Memory B cell (primary cell): ENCODE data around the gene GYG1.

Experiments used
- ATAC-seq: fragments of 150-1000 bp; cut with Tn5 transposase; 2 replicates; pipeline ENCODE4 v1.10.0; 2021; ENCODE audit warnings: low read depth, mild to moderate bottlenecking, moderate library complexity
- DNase-seq, 2 donors: peaks; one replicate each; pipeline ENCODE4 v3.0.0; 2022; ENCODE audit warnings: low spot score in 2 of 2
- H3K27ac Mint-ChIP-seq: one replicate; pipeline ENCODE4 v1.8.0; 2022; ENCODE audit warnings: mild to moderate bottlenecking, moderate library complexity, mixed read lengths
- H3K27me3 Mint-ChIP-seq: one replicate; pipeline ENCODE4 v1.8.0; 2022; ENCODE audit warnings: mixed read lengths
- H3K36me3 Mint-ChIP-seq: one replicate; pipeline ENCODE4 v1.8.0; 2022; ENCODE audit warnings: mild to moderate bottlenecking, mixed read lengths
- H3K4me1 Mint-ChIP-seq: one replicate; pipeline ENCODE4 v1.8.0; 2022; ENCODE audit warnings: mixed read lengths
- H3K4me3 Mint-ChIP-seq: one replicate; pipeline ENCODE4 v1.8.0; 2022; ENCODE audit warnings: mild to moderate bottlenecking, moderate library complexity, mixed read lengths
- H3K9me3 Mint-ChIP-seq: one replicate; pipeline ENCODE4 v1.8.0; 2022; ENCODE audit warnings: mixed read lengths

Gene GYG1

GRCh38 chr3:148991219-148992026, at the start of gene GYG1:
Gene GYG1, plus strand, starts transcription at chr3:148991540. Its CDS starts 101 bp downstream, at chr3:148991641.
- Mint-ChIP-seq H3K4me1 (peaks cover 15% of the 10 kb centered on the region), H3K4me3 (peak within 1 kb of the TSS; percentile 72)

GRCh38 chr3:148943506-148944205, 47.7 kb upstream of the GYG1 start:
- DNase-seq: peak in 1 of 2 donors; percentile 14
- Mint-ChIP-seq H3K9me3 (no peaks in the 10 kb centered on the region), H3K4me3 (no peak overlapping the region), H3K27me3 (peaks cover 3% of the 10 kb centered on the region), H3K4me1 (peaks cover 3% of the 10 kb centered on the region), H3K36me3 (no peaks in the 10 kb centered on the region), H3K27ac (no peak overlapping the region)
- ATAC-seq: peak; percentile 89

More at GRCh38 chr3:148991219-148992026, at the start of gene GYG1:
- Mint-ChIP-seq H3K27me3 (no peaks in the 10 kb centered on the region), H3K9me3 (no peaks in the 10 kb centered on the region), H3K36me3 (peaks cover 5% of the 10 kb centered on the region), H3K27ac (peak within 1 kb of the TSS; percentile 74)
- ATAC-seq: peak; percentile 89
- DNase-seq: peak; percentile 71 to 74

- H3K27me3 Mint-ChIP-seq: no peaks in the 10 kb centered on the region
- no peak overlapping the region for H3K4me3 Mint-ChIP-seq
- no peaks in the 10 kb centered on the region for H3K36me3 Mint-ChIP-seq
- H3K9me3 Mint-ChIP-seq: no peaks in the 10 kb centered on the region
- DNase-seq (no peak), ATAC-seq (no peak)
- H3K27ac Mint-ChIP-seq: no peak overlapping the region
- peaks cover 3% of the 10 kb centered on the region for H3K4me1 Mint-ChIP-seq
These were observed 46.2 kb upstream of the GYG1 start for GRCh38 chr3:148945116-148945515.

GRCh38 chr3:148948913-148949657, 42.3 kb upstream of the GYG1 start:
- Mint-ChIP-seq H3K4me1 (peaks cover 3% of the 10 kb centered on the region), H3K27ac (no peak overlapping the region), H3K4me3 (no peak overlapping the region), H3K9me3 (no peaks in the 10 kb centered on the region), H3K27me3 (no peaks in the 10 kb centered on the region), H3K36me3 (no peaks in the 10 kb centered on the region)
- ATAC-seq (no peak), DNase-seq (no peak)

- Mint-ChIP-seq H3K4me1 (peaks cover 2% of the 10 kb centered on the region), H3K27ac (no peak overlapping the region), H3K36me3 (no peaks in the 10 kb centered on the region)
These were observed 40.5 kb upstream of the GYG1 start for GRCh38 chr3:148950806-148951205.

GRCh38 chr3:148951599-148952361, 39.6 kb upstream of the GYG1 start:
- Mint-ChIP-seq H3K4me1 (no peaks in the 10 kb centered on the region), H3K9me3 (no peaks in the 10 kb centered on the region), H3K4me3 (no peak overlapping the region), H3K27ac (no peak overlapping the region), H3K36me3 (no peaks in the 10 kb centered on the region), H3K27me3 (peaks cover 5% of the 10 kb centered on the region)
- DNase-seq: no peak
- no peak for ATAC-seq

More at GRCh38 chr3:148950806-148951205, 40.5 kb upstream of the GYG1 start:
- H3K4me3 Mint-ChIP-seq: no peak overlapping the region
- DNase-seq: no peak
- H3K27me3 Mint-ChIP-seq: peaks cover under 1% of the 10 kb centered on the region
- no peaks in the 10 kb centered on the region for H3K9me3 Mint-ChIP-seq
- no peak for ATAC-seq

GRCh38 chr3:148953094-148953493, 38.2 kb upstream of the GYG1 start:
- Mint-ChIP-seq H3K4me1 (no peaks in the 10 kb centered on the region), H3K9me3 (no peaks in the 10 kb centered on the region), H3K27ac (no peak overlapping the region), H3K4me3 (no peak overlapping the region), H3K36me3 (no peaks in the 10 kb centered on the region), H3K27me3 (peaks cover 9% of the 10 kb centered on the region)
- no peak for ATAC-seq
- DNase-seq: no peak

GRCh38 chr3:148954981-148955380, 36.4 kb upstream of the GYG1 start:
- DNase-seq (no peak), ATAC-seq (no peak)
- H3K36me3 Mint-ChIP-seq: no peaks in the 10 kb centered on the region
- peaks cover 12% of the 10 kb centered on the region for H3K27me3 Mint-ChIP-seq
- no peak overlapping the region for H3K4me3 Mint-ChIP-seq
- no peaks in the 10 kb centered on the region for H3K9me3 Mint-ChIP-seq
- no peak overlapping the region for H3K27ac Mint-ChIP-seq
- H3K4me1 Mint-ChIP-seq: no peaks in the 10 kb centered on the region

- peaks cover 12% of the 10 kb centered on the region for H3K27me3 Mint-ChIP-seq
- H3K4me3 Mint-ChIP-seq: no peak overlapping the region
- H3K27ac Mint-ChIP-seq: no peak overlapping the region
- no peaks in the 10 kb centered on the region for H3K9me3 Mint-ChIP-seq
- DNase-seq: peak in 1 of 2 donors; percentile 34
- H3K36me3 Mint-ChIP-seq: no peaks in the 10 kb centered on the region
- no peaks in the 10 kb centered on the region for H3K4me1 Mint-ChIP-seq
- ATAC-seq: peak; percentile 34
These were observed 35.6 kb upstream of the GYG1 start for GRCh38 chr3:148955544-148956346.

- no peaks in the 10 kb centered on the region for H3K4me1 Mint-ChIP-seq
- ATAC-seq: no peak
- H3K27me3 Mint-ChIP-seq: peaks cover 16% of the 10 kb centered on the region
- no peaks in the 10 kb centered on the region for H3K9me3 Mint-ChIP-seq
- H3K36me3 Mint-ChIP-seq: no peaks in the 10 kb centered on the region
- H3K4me3 Mint-ChIP-seq: no peak overlapping the region
- H3K27ac Mint-ChIP-seq: no peak overlapping the region
- DNase-seq: no peak
These were observed 33.8 kb upstream of the GYG1 start for GRCh38 chr3:148957586-148957985.

- H3K27ac Mint-ChIP-seq: no peak overlapping the region
- H3K4me1 Mint-ChIP-seq: no peaks in the 10 kb centered on the region
- ATAC-seq (no peak), DNase-seq (no peak)
- no peaks in the 10 kb centered on the region for H3K9me3 Mint-ChIP-seq
- H3K36me3 Mint-ChIP-seq: no peaks in the 10 kb centered on the region
- peaks cover 16% of the 10 kb centered on the region for H3K27me3 Mint-ChIP-seq
- no peak overlapping the region for H3K4me3 Mint-ChIP-seq
These were observed 32.6 kb upstream of the GYG1 start for GRCh38 chr3:148958696-148959095.

- Mint-ChIP-seq H3K4me3 (no peak overlapping the region), H3K27ac (no peak overlapping the region), H3K27me3 (peaks cover 7% of the 10 kb centered on the region), H3K4me1 (no peaks in the 10 kb centered on the region), H3K9me3 (no peaks in the 10 kb centered on the region), H3K36me3 (no peaks in the 10 kb centered on the region)
- DNase-seq (no peak), ATAC-seq (no peak)
These were observed 28.8 kb upstream of the GYG1 start for GRCh38 chr3:148962513-148962912.

- Mint-ChIP-seq H3K4me3 (no peak overlapping the region), H3K27ac (no peak overlapping the region), H3K9me3 (no peaks in the 10 kb centered on the region), H3K27me3 (peaks cover 4% of the 10 kb centered on the region), H3K4me1 (no peaks in the 10 kb centered on the region), H3K36me3 (no peaks in the 10 kb centered on the region)
- ATAC-seq (no peak), DNase-seq (no peak)
These were observed 26.5 kb upstream of the GYG1 start for GRCh38 chr3:148964809-148965208.
